DND-41 (cell line): ENCODE measurements around the gene ZMIZ1.
A peak's percentile ranks its signal among the peaks of the same experiment; 100 is the strongest.

ENCODE experiments used
- ATAC-seq: fragments of 200-7000 bp; cut with Tn5 transposase; 3 replicates; pipeline ENCODE4 v1.9.1; 2021; ENCODE audit warnings: low read depth; ENCODE audit not compliant: insufficient read depth
- DNase-seq: peaks from one replicate; pipeline ENCODE4 v3.0.0-alpha.2; 2020
- H2AFZ ChIP-seq: 2 replicates; pipeline ENCODE4 v1.6.0; 2012; ENCODE audit warnings: low read depth, low read length
- H3K27ac ChIP-seq: 2 replicates; pipeline ENCODE4 v1.5.1; 2012; ENCODE audit warnings: low read length, inconsistent platforms
- H3K27me3 ChIP-seq: fragments of 200-600 bp; sonication (generic); 2 replicates; pipeline ENCODE4 v1.6.0; 2012; ENCODE audit warnings: low read length, mild to moderate bottlenecking, inconsistent platforms; ENCODE audit not compliant: insufficient read depth, poor library complexity
- H3K36me3 ChIP-seq: 2 replicates; pipeline ENCODE4 v1.5.1; 2012; ENCODE audit warnings: low read length, inconsistent platforms; ENCODE audit not compliant: insufficient read depth
- H3K4me1 ChIP-seq: 2 replicates; pipeline ENCODE4 v1.5.1; 2012; ENCODE audit warnings: mild to moderate bottlenecking, low read length; ENCODE audit not compliant: insufficient read depth
- H3K4me2 ChIP-seq: 2 replicates; pipeline ENCODE4 v1.6.0; 2012; ENCODE audit warnings: mild to moderate bottlenecking, moderate library complexity, low read length, inconsistent platforms; ENCODE audit not compliant: insufficient read depth
- H3K4me3 ChIP-seq, 2 experiments: fragments of 200-600 bp in 1 of 2; shearing (Covaris generic) in 1 of 2; 2 replicates each; pipeline ENCODE4 v1.5.1; 2012 to 2016; ENCODE audit warnings: inconsistent platforms in 2 of 2, low read length in 2 of 2, mild to moderate bottlenecking in 2 of 2, low read depth in 1 of 2, moderate library complexity in 1 of 2
- H3K79me2 ChIP-seq: 2 replicates; pipeline ENCODE4 v1.6.0; 2012; ENCODE audit warnings: low read length, inconsistent platforms; ENCODE audit not compliant: insufficient read depth
- H3K9ac ChIP-seq: 2 replicates; pipeline ENCODE4 v1.6.0; 2012; ENCODE audit warnings: low read depth, mild to moderate bottlenecking, inconsistent platforms, low read length, moderate library complexity
- H3K9me3 ChIP-seq: 2 replicates; pipeline ENCODE4 v1.5.1; 2012; ENCODE audit warnings: low read length, moderate library complexity, mild to moderate bottlenecking, inconsistent platforms; ENCODE audit not compliant: insufficient read depth, severe bottlenecking
- H4K20me1 ChIP-seq: 2 replicates; pipeline ENCODE4 v1.6.0; 2012; ENCODE audit warnings: low read length; ENCODE audit not compliant: insufficient read depth
- EZH2 ChIP-seq: IDR thresholded peaks from 3 replicates; pipeline ENCODE4 v1.6.1; 2012; ENCODE audit warnings: borderline replicate concordance, low read depth, mild to moderate bottlenecking, moderate library complexity, low read length, inconsistent platforms; ENCODE audit not compliant: severe bottlenecking
- TF ChIP-seq, protein P1 (sequence below): IDR thresholded peaks from 2 replicates; pipeline ENCODE4 v1.5.1; 2012; ENCODE audit warnings: borderline replicate concordance, low read length, moderate library complexity, mild to moderate bottlenecking; ENCODE audit not compliant: poor library complexity, severe bottlenecking; ENCODE audit errors: extremely low read depth

ZMIZ1 gene

DNA sequence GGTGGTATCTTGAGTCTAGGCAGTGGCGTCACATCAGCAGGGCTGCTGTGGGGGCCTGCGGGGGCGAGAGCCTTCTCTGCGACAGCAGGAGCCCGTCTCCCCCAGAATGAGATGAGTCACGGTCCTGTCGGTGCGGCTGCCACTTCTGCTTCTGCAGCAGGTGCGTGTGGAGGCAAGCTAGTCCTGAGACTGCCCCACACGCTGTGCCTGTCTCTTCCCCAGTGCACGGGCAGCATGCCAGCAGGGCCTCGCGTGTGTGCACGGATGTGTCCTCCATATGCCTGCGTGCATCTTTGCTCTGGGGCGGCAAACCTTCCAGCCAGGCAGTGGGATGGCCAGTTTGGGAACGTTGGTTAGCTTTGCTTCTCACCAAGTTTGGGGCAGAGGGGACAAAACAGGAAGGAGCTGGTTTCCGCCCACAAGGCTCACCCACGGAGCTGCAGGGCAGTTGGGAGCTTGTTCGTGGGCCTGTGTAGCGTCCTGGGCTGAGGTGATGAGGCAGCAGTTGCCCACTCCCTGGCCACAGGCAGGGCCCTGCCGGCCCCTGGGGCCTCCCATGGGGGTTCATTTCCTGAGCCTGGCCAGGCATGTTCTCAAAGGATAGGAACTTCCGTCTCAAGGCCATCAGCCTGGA, 217.7 kb downstream of the ZMIZ1 start:
- H3K79me2 ChIP-seq: no peaks in the 10 kb centered on the region
- H3K36me3 ChIP-seq: peaks cover 56% of the 10 kb centered on the region
- no peak overlapping the region for H3K9ac ChIP-seq
- no peak overlapping the region for H3K4me3 ChIP-seq
- DNase-seq: no peak
- no peaks in the 10 kb centered on the region for H3K9me3 ChIP-seq
- H4K20me1 ChIP-seq: peaks cover 41% of the 10 kb centered on the region
- ATAC-seq: peak; percentile 19; the same call in 1 of the 3 replicates
- H3K27ac ChIP-seq: no peak overlapping the region
- H3K27me3 ChIP-seq: no peaks in the 10 kb centered on the region
- no peak overlapping the region for H2AFZ ChIP-seq
- no peaks in the 10 kb centered on the region for H3K4me1 ChIP-seq
- no peak overlapping the region for H3K4me2 ChIP-seq
- no peak for TF ChIP-seq EZH2
- TF ChIP-seq, protein P1, sequence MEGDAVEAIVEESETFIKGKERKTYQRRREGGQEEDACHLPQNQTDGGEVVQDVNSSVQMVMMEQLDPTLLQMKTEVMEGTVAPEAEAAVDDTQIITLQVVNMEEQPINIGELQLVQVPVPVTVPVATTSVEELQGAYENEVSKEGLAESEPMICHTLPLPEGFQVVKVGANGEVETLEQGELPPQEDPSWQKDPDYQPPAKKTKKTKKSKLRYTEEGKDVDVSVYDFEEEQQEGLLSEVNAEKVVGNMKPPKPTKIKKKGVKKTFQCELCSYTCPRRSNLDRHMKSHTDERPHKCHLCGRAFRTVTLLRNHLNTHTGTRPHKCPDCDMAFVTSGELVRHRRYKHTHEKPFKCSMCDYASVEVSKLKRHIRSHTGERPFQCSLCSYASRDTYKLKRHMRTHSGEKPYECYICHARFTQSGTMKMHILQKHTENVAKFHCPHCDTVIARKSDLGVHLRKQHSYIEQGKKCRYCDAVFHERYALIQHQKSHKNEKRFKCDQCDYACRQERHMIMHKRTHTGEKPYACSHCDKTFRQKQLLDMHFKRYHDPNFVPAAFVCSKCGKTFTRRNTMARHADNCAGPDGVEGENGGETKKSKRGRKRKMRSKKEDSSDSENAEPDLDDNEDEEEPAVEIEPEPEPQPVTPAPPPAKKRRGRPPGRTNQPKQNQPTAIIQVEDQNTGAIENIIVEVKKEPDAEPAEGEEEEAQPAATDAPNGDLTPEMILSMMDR: no peak

GRCh38 chr10:79287973-79288723, 219.4 kb downstream of the ZMIZ1 start:
- Histone ChIP-seq H3K9ac (no peak overlapping the region), H3K27me3 (no peaks in the 10 kb centered on the region), H3K4me2 (no peak overlapping the region), H3K4me3 (no peak overlapping the region), H3K79me2 (no peaks in the 10 kb centered on the region), H2AFZ (no peak overlapping the region), H3K27ac (no peak overlapping the region), H4K20me1 (peaks cover 51% of the 10 kb centered on the region), H3K36me3 (peaks cover 67% of the 10 kb centered on the region), H3K4me1 (no peaks in the 10 kb centered on the region), H3K9me3 (no peaks in the 10 kb centered on the region)
- no peak for TF ChIP-seq EZH2
- TF ChIP-seq, protein P1: no peak
- DNase-seq (no peak), ATAC-seq (no peak)

DNA sequence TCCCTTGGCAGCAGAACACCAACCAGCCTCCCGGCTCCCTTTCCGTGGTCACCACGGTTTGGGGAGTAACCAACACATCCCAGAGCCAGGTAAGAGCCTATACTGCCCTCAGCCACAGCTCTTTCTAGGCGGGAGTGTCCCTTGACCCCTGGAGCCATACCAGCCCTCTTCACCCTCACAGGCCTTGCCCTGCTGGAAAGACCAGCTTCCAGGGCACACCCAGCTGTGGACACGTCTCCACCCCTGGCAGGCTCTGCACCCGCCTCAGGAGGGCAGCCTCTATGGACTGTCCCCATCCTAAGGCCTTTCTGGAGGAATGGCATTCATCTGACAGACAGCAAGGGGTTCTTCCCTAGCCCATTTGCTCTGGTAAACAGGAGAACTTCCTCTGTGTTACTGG, 221.0 kb downstream of the ZMIZ1 start:
- ATAC-seq (no peak), DNase-seq (no peak)
- Histone ChIP-seq H3K27ac (no peak overlapping the region), H3K4me2 (no peak overlapping the region), H3K9me3 (no peaks in the 10 kb centered on the region), H2AFZ (no peak overlapping the region), H3K4me3 (no peak overlapping the region), H3K27me3 (no peaks in the 10 kb centered on the region), H3K79me2 (no peaks in the 10 kb centered on the region), H4K20me1 (peaks cover 51% of the 10 kb centered on the region), H3K36me3 (peaks cover 75% of the 10 kb centered on the region), H3K4me1 (no peaks in the 10 kb centered on the region), H3K9ac (no peak overlapping the region)
- TF ChIP-seq, protein P1: no peak
- TF ChIP-seq EZH2: no peak
